ENCODE results near the gene ZNF581. TPM values are rescaled to one million over a fixed set of nuclear protein-coding genes. Genes with fewer than 3 reads are reported as not detected.
A peak's percentile ranks its signal among the peaks of the same experiment; 100 is the strongest.

The ZNF581 gene
- total RNA-seq, 4 donors from 2014 or later = 11.1 to 23.9 (median 15.8) TPM

DNA sequence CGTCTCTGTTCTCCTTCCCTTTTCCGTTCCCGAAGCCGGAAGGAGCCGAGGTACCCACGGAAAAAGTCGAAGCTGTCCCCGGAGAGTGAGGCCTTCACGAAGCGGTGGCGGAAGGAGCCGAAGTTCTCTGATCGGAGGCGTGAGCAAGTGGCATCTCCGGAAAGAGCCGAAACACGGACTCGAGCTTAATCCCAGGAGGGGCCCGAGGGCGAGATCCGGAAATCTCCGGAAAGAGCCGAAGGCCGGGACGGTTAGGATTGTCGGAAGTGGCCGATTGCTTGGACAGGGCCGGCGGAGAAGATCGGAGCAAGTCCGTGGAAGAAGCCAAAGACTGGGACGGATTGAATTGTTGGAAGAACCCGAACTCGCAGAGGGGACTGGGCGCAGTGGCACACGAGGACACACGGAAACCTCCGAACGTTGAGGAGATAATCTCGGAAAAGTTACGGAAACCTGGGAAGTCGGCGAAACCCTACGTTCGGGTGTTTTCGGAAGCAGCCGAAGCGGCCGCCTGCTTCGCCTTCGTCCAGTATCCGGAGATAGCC, 10.9 kb downstream of the ZNF581 start:
- intact Hi-C loops (cut with DNase I) = loop anchor here (10.0 kb wide), 1 partner anchor 270 kb away; the partner anchor contains the start of genes RPL28 and TMEM238
- Histone ChIP-seq H3K27me3 (no peaks in the 10 kb centered on the region), H3K36me3 (peaks cover 0 to under 1% of the 10 kb centered on the region in 2 donors), H3K4me1 (peaks cover 37 to 42% of the 10 kb centered on the region in 2 donors), H3K9me3 (no peaks in the 10 kb centered on the region), H3K4me3 (replicated peaks in 1 of 3) (peak overlapping the region in 2 of 3 donors; percentile 27 to 76), H3K27ac (peak overlapping the region; percentile 94 to 99 (median 96))
- DNase-seq = peak; percentile 100
- TF ChIP-seq POLR2A (IDR thresholded peaks at IDR 0.05) = no peak
- TF ChIP-seq, protein P1, sequence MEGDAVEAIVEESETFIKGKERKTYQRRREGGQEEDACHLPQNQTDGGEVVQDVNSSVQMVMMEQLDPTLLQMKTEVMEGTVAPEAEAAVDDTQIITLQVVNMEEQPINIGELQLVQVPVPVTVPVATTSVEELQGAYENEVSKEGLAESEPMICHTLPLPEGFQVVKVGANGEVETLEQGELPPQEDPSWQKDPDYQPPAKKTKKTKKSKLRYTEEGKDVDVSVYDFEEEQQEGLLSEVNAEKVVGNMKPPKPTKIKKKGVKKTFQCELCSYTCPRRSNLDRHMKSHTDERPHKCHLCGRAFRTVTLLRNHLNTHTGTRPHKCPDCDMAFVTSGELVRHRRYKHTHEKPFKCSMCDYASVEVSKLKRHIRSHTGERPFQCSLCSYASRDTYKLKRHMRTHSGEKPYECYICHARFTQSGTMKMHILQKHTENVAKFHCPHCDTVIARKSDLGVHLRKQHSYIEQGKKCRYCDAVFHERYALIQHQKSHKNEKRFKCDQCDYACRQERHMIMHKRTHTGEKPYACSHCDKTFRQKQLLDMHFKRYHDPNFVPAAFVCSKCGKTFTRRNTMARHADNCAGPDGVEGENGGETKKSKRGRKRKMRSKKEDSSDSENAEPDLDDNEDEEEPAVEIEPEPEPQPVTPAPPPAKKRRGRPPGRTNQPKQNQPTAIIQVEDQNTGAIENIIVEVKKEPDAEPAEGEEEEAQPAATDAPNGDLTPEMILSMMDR (IDR thresholded peaks at IDR 0.05) = no peak
- 0 to 1% methylated on average over 36 to 42 of the region's 52 CpGs for WGBS, 2 donors

DNA sequence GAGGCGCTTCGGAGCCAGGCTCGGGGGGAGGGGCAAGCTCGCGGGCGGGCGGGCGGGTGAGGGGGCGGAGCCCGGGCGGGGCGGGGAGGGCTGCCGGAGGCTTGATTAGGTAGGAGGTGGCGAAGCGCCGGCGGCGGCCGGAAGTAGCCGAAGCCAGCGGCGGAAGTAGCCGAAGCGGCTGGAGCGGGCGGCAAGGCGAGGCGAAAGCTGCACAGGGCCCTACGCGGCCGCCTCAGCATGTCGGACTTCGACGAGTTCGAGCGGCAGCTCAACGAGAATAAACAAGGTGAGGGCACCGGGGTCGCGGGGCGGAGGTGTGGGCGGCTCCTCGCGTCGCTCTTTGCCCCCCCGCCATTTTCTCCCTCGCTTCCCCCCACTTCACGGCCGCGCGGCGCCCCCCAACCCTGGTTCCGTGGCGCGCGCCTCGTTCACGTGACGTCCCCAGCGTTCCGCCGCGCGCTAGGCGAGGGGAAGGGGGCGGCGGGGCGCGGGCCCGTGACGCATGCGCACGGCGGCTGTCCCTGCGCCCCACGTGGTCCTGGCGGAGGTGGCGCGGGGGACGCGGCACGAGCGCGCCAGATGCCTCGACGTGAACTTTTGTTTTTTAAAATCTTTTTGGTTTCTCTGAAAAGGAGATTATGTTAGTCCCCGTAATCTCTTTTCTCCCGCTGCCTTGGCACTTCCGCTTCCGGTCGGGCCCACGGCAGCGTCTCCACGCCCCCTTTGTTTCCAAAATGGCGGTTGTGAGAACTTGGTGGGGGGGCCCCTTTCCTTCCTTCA, 11.6 kb downstream of the ZNF581 start, which contains the start of gene U2AF2:
TSS of gene U2AF2 (plus strand) at position 168 of the 780 bp plus-strand sequence. CDS start at position 238, 70 bp downstream.
- Histone ChIP-seq H3K4me1 (peaks cover 37 to 46% of the 10 kb centered on the region in 2 donors), H3K36me3 (peaks cover 5 to 7% of the 10 kb centered on the region in 2 donors), H3K4me3 (replicated peaks in 1 of 3) (peak within 1 kb of the TSS; percentile 76 to 92 (median 91)), H3K27me3 (no peaks in the 10 kb centered on the region), H3K27ac (peak within 1 kb of the TSS; percentile 94 to 99 (median 96)), H3K9me3 (no peaks in the 10 kb centered on the region)
- peak; percentile 94 to 95 for DNase-seq
- WGBS, 2 donors = 0% methylated on average over 16 to 52 of the region's 95 CpGs
- intact Hi-C loops (cut with DNase I) = loop anchor here (10.0 kb wide), 1 partner anchor 270 kb away; the partner anchor contains the start of genes RPL28 and TMEM238
- peak; percentile 14 to 71 for TF ChIP-seq POLR2A (IDR thresholded peaks at IDR 0.05)
- TF ChIP-seq, protein P1 (IDR thresholded peaks at IDR 0.05) = peak in 2 of 6 experiments; percentile 4 to 15

DNA sequence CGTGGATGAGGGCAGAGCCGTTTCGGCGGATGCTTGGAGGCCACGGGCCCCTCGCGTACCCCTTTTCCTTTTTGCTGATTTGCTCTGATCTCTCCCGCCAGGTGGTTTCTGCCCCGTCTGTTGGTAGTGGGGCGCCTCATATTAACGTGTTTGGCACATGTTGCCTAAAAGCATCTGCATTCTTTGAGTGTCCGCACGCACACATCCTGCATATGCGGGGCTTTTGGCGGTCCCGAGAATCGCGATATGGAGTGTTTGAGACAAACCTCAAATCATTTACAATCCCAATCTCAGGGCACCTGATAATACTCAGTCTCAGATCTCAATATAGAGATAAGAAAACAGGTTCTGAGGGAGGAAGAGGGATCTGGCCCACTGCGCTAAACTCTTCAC, 12.2 kb downstream of the ZNF581 start:
- TF ChIP-seq, protein P1 (IDR thresholded peaks at IDR 0.05) = no peak
- TF ChIP-seq POLR2A (IDR thresholded peaks at IDR 0.05) = no peak
- no peak for DNase-seq
- Histone ChIP-seq H3K27me3 (no peaks in the 10 kb centered on the region), H3K9me3 (no peaks in the 10 kb centered on the region), H3K36me3 (peaks cover 10 to 13% of the 10 kb centered on the region in 2 donors), H3K27ac (peak overlapping the region in 2 of 3 donors; percentile 94 to 99), H3K4me3 (replicated peaks in 1 of 3) (peak overlapping the region; percentile 76 to 92 (median 91)), H3K4me1 (peaks cover 37 to 46% of the 10 kb centered on the region in 2 donors)
- WGBS, 2 donors = 1 to 2% methylated on average over 19 of the region's 19 CpGs
- intact Hi-C loops (cut with DNase I) = loop anchor here (10.0 kb wide), 1 partner anchor 271 kb away; the partner anchor contains the start of genes RPL28 and TMEM238

DNA sequence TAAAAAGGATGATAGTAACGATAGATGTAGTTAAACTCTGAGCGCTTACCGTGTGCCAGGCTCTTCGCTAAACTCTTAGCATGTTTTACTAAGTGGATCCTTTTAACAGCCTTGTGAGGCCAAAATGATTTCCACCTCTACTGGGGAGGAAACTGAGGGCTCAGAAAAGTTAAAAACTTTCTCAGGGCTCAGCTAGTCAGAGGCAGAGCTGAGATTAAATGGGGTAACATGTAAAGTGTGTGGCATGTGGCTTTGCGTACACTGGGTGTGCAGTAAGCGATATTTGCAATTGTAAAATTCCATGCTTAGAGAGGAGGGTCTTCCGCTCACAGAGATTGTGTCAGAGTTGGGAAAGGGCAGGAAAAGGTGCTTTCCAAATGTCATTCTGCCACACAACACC, 13.1 kb downstream of the ZNF581 start:
- no peak for DNase-seq
- H3K36me3 ChIP-seq = peaks cover 19 to 22% of the 10 kb centered on the region in 2 donors
- TF ChIP-seq, protein P1 (IDR thresholded peaks at IDR 0.05) = no peak
- no peak for TF ChIP-seq POLR2A (IDR thresholded peaks at IDR 0.05)
- H3K27ac ChIP-seq = no peak overlapping the region
- no peaks in the 10 kb centered on the region for H3K9me3 ChIP-seq
- H3K27me3 ChIP-seq = no peaks in the 10 kb centered on the region
- WGBS, 2 donors = 55% methylated on average over 7 of the region's 7 CpGs
- intact Hi-C loops (cut with DNase I) = loop anchor here (10.0 kb wide), 1 partner anchor 272 kb away; the partner anchor contains the start of genes RPL28 and TMEM238
- peaks cover 37 to 46% of the 10 kb centered on the region in 2 donors for H3K4me1 ChIP-seq
- H3K4me3 ChIP-seq (replicated peaks in 1 of 3) = peak overlapping the region in 1 of 3 donors; percentile 76

Measured in thyroid gland (tissue), 4 donors.